HG02840 (cell line): ENCODE results near the gene SCD5.

Experiments
- ATAC-seq: cut with Tn5 transposase; IDR thresholded peaks from one replicate; pipeline ENCODE4 v1.9.1; 2021; ENCODE audit warnings: mild to moderate bottlenecking, moderate library complexity, moderate number of reproducible peaks; ENCODE audit not compliant: unreplicated experiment, low FRiP score

Gene SCD5

GRCh38 chr4:82606622-82607021 lies 192.0 kb downstream of the SCD5 start:
- no peak for ATAC-seq

- ATAC-seq = no peak
Observed at GRCh38 chr4:82604522-82604921, 194.1 kb downstream of the SCD5 start.

- no peak for ATAC-seq
Observed at GRCh38 chr4:82601242-82602015, 197.2 kb downstream of the SCD5 start.

- no peak for ATAC-seq
Observed at GRCh38 chr4:82599336-82599735, 199.3 kb downstream of the SCD5 start.

GRCh38 chr4:82594456-82594855 lies 204.1 kb downstream of the SCD5 start:
- no peak for ATAC-seq

GRCh38 chr4:82593411-82593810 lies 205.2 kb downstream of the SCD5 start:
- no peak for ATAC-seq

GRCh38 chr4:82592639-82593038 lies 206.0 kb downstream of the SCD5 start:
- ATAC-seq = no peak

GRCh38 chr4:82591592-82591991 lies 207.0 kb downstream of the SCD5 start:
- ATAC-seq = no peak

- no peak for ATAC-seq
Observed at GRCh38 chr4:82589756-82590155, 208.8 kb downstream of the SCD5 start.

- no peak for ATAC-seq
Observed at GRCh38 chr4:82588771-82589270, 209.8 kb downstream of the SCD5 start.

GRCh38 chr4:82587826-82588540 lies 210.6 kb downstream of the SCD5 start:
- ATAC-seq = no peak

- ATAC-seq = no peak
Observed at GRCh38 chr4:82585690-82586435, 212.7 kb downstream of the SCD5 start.

- no peak for ATAC-seq
Observed at GRCh38 chr4:82584931-82585330, 213.7 kb downstream of the SCD5 start.

- no peak for ATAC-seq
Observed at GRCh38 chr4:82583897-82584587, 214.6 kb downstream of the SCD5 start.

- no peak for ATAC-seq
Observed at GRCh38 chr4:82579932-82580331, 218.7 kb downstream of the SCD5 start.
